Measurements from ENCODE around the gene SLC26A3.

The SLC26A3 gene

DNA sequence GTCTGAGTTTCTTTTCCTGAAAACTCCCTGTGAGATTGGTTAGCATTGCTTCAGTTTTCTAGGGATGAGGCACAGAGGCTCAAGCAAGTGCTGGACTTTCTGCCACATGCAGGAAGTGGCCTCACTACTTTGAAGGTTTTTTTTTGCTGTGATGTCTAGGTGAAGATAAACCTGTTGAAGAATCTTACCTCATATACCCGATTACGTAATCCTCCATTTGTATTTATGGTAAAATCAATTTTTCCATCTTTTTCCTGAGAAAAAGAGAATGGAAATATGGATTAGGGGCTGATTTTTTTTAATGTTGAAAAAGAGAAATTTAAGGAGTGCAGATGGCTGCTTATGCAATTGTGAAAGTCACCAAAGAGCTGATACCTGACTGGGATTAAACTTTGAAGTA is 35.6 kb downstream of the SLC26A3 start:
- Histone ChIP-seq H3K36me3 (ENCODE audit: low read length) (no peaks in the 10 kb centered on the region), H3K4me3 (ENCODE audit: insufficient read depth, low read length, poor library complexity, severe bottlenecking) (no peak overlapping the region), H3K79me2 (ENCODE audit: insufficient read depth, low read length) (no peaks in the 10 kb centered on the region), H3K9ac (ENCODE audit: low read length) (no peak overlapping the region), H3K9me2 (replicated peaks; ENCODE audit: insufficient read depth, low read length) (no peaks in the 10 kb centered on the region), H3K4me2 (ENCODE audit: low read depth, low read length, poor library complexity, severe bottlenecking) (no peak overlapping the region), H3F3A (ENCODE audit: insufficient read depth) (no peaks in the 10 kb centered on the region), H3K9me3 (ENCODE audit: insufficient read depth, low read length) (no peaks in the 10 kb centered on the region), H4K20me1 (ENCODE audit: low read depth, low read length) (no peaks in the 10 kb centered on the region), H2AFZ (ENCODE audit: low read depth, low read length, severe bottlenecking) (no peak overlapping the region), H3K27ac (ENCODE audit: low read depth, low read length) (no peak overlapping the region), H3K27me3 (ENCODE audit: low read length) (no peaks in the 10 kb centered on the region)
- TF ChIP-seq EZH2phosphoT487 (conservative IDR thresholded peaks at IDR 0.05; ENCODE audit: low read length): no peak
- TF ChIP-seq, protein P1, sequence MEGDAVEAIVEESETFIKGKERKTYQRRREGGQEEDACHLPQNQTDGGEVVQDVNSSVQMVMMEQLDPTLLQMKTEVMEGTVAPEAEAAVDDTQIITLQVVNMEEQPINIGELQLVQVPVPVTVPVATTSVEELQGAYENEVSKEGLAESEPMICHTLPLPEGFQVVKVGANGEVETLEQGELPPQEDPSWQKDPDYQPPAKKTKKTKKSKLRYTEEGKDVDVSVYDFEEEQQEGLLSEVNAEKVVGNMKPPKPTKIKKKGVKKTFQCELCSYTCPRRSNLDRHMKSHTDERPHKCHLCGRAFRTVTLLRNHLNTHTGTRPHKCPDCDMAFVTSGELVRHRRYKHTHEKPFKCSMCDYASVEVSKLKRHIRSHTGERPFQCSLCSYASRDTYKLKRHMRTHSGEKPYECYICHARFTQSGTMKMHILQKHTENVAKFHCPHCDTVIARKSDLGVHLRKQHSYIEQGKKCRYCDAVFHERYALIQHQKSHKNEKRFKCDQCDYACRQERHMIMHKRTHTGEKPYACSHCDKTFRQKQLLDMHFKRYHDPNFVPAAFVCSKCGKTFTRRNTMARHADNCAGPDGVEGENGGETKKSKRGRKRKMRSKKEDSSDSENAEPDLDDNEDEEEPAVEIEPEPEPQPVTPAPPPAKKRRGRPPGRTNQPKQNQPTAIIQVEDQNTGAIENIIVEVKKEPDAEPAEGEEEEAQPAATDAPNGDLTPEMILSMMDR (IDR thresholded peaks at IDR 0.05; ENCODE audit: insufficient read depth, low read length, poor library complexity, severe bottlenecking): no peak

- no peak overlapping the region for H2AFZ ChIP-seq (ENCODE audit: low read depth, low read length, severe bottlenecking)
- no peak overlapping the region for H3K4me3 ChIP-seq (ENCODE audit: insufficient read depth, low read length, poor library complexity, severe bottlenecking)
- peaks cover 61% of the 10 kb centered on the region; the same call in 1 of the 2 replicates for H3K36me3 ChIP-seq (ENCODE audit: low read length)
- no peaks in the 10 kb centered on the region for H3K9me3 ChIP-seq (ENCODE audit: insufficient read depth, low read length)
- H3K4me2 ChIP-seq (ENCODE audit: low read depth, low read length, poor library complexity, severe bottlenecking): no peak overlapping the region
- TF ChIP-seq, protein P1 (IDR thresholded peaks at IDR 0.05; ENCODE audit: insufficient read depth, low read length, poor library complexity, severe bottlenecking): no peak
- no peak for TF ChIP-seq EZH2phosphoT487 (conservative IDR thresholded peaks at IDR 0.05; ENCODE audit: low read length)
- H4K20me1 ChIP-seq (ENCODE audit: low read depth, low read length): peaks cover 4% of the 10 kb centered on the region
- 0 out of 2 replicates have a peak, but pooled peaks cover 4% of the 10 kb centered on the region for H3K79me2 ChIP-seq (ENCODE audit: insufficient read depth, low read length)
- no peaks in the 10 kb centered on the region for H3K9me2 ChIP-seq (replicated peaks; ENCODE audit: insufficient read depth, low read length)
- no peaks in the 10 kb centered on the region for H3K27me3 ChIP-seq (ENCODE audit: low read length)
- peaks cover 26% of the 10 kb centered on the region for H3F3A ChIP-seq (ENCODE audit: insufficient read depth)
- H3K9ac ChIP-seq (ENCODE audit: low read length): no peak overlapping the region
- no peak overlapping the region for H3K27ac ChIP-seq (ENCODE audit: low read depth, low read length)
These were observed 44.4 kb downstream of the SLC26A3 start for GRCh38 chr7:107758667-107759066.

GRCh38 chr7:107754642-107755041 is 48.4 kb downstream of the SLC26A3 start:
- H3K36me3 ChIP-seq (ENCODE audit: low read length): peaks cover 78% of the 10 kb centered on the region
- no peak overlapping the region for H3K4me2 ChIP-seq (ENCODE audit: low read depth, low read length, poor library complexity, severe bottlenecking)
- no peak overlapping the region for H3K27ac ChIP-seq (ENCODE audit: low read depth, low read length)
- peaks cover 23% of the 10 kb centered on the region for H3F3A ChIP-seq (ENCODE audit: insufficient read depth)
- TF ChIP-seq EZH2phosphoT487 (conservative IDR thresholded peaks at IDR 0.05; ENCODE audit: low read length): no peak
- TF ChIP-seq, protein P1 (IDR thresholded peaks at IDR 0.05; ENCODE audit: insufficient read depth, low read length, poor library complexity, severe bottlenecking): no peak
- H3K4me3 ChIP-seq (ENCODE audit: insufficient read depth, low read length, poor library complexity, severe bottlenecking): no peak overlapping the region
- no peaks in the 10 kb centered on the region for H3K9me2 ChIP-seq (replicated peaks; ENCODE audit: insufficient read depth, low read length)
- H3K79me2 ChIP-seq (ENCODE audit: insufficient read depth, low read length): peaks cover 26% of the 10 kb centered on the region
- no peaks in the 10 kb centered on the region for H3K9me3 ChIP-seq (ENCODE audit: insufficient read depth, low read length)
- no peaks in the 10 kb centered on the region for H3K27me3 ChIP-seq (ENCODE audit: low read length)
- no peak overlapping the region for H3K9ac ChIP-seq (ENCODE audit: low read length)
- peaks cover 12% of the 10 kb centered on the region for H4K20me1 ChIP-seq (ENCODE audit: low read depth, low read length)
- H2AFZ ChIP-seq (ENCODE audit: low read depth, low read length, severe bottlenecking): no peak overlapping the region
